GM04503 (cell line): ENCODE measurements around the gene MGLL.
"Not testable (repeated sequence)": the region's sequence is repeated elsewhere in the genome, so short reads cannot be mapped to it uniquely, and the experiment has no call there.

ENCODE experiments used
- DNase-seq: peaks from one replicate; pipeline ENCODE4 v3.0.0-alpha.2; 2012; ENCODE audit warnings: low read depth

MGLL gene

DNA sequence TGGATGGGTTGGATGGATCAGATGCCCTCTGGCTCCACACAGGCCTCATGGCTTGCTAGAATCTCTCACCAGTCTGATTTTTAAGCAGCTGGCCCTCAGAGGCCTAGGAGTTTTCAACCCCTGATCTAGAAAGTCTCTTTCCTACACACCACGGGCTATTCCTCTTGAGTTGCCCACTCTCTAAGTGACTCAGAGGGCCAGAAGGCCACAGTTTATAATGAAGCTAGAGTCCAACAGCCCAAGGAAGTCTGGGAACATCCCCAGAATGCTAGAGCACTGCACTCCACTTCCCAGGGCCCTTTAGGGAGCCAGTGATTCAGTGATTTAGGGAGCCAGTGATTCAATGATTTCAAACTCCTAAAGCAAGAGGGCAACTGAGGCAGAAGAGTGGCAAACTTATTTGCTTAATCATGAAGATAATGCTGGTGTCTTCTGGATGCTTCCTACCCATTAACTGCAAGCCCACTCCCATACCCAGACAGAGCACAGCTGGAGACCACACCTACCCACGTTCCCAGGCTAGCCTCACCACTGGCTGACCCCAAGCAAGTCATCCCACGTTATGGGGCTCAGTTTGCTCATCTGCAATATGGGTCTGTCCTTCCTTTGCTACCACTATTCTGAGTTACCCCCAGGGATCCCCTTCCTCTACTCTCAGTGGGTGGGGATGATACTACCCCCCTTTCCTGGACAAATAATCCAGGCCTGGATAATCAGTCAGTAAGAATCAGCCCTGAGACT, 112.8 kb downstream of the MGLL start:
- no peak for DNase-seq

DNA sequence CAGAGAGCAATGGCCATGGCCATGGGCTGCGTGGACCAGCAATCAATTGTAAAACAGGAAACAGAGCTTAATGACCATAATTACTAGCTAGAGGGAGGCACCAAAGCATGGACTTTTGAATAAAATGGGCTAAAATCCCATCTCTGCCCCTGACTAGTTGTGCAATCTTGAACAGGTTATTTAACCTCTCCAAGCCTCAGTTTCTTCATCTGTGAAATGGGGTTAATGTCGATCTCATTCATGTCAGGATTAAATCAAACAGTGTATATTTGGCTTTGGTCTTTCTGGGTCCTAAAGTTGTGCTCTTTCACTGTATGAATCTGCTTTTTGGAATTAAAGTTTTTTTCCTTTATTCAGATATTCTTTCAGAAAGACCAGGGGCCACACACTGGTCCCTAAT, 113.5 kb downstream of the MGLL start:
- DNase-seq, result no peak

DNA sequence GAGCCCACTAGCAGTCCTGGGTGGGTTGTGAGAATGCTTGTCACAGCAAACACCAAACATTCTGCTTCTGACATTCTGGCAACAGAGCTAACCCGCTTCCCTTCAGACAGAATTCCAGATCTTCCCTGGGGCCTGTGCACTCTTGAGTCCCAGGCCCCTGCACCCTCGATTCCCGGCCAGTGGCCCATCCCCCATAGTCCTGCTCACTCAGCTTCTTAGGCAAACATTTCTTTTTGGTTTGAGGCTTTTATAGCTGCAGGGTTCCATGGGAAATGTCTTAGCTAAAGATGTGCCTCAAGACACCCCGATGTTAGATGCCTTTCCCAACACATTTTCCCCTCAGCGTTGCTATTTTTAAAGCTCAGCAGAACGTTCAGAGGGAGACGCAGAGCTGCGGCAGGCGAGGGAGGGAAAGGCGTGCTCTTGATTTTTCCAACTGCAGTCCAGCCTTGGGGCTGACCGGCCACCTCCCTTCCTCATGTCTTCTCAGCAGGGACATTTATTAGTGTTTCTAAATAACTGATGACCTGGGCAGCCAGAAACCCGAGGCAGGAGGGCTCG, 114.4 kb downstream of the MGLL start:
- no peak for DNase-seq

DNA sequence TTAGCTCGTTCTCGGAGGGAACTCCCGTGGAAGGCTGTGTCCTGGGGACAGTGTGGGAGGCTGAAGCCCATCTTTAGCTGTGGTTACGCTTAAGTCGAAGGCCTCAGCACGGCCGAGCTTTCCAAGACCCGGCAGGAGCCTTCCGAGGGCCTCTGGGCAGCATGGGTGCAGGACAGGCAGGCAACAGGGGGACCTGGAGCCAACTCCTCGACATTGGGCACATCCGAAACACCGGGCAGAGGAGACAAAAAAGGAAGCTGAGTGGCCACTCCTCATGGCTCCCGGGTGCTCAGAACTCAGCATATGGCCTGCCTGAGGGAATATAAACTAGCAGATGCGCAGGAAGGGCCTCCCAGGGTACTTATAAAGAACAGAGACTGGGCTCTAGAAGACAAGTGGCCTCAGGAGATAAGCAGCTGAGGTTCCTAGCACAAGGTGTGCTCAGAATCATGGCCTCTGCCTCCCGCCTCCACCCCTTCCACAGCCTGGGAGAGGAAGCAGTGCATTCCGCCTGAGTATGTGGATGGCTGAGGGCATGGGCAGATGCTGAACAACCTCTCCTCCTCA, 115.4 kb downstream of the MGLL start:
- no peak for DNase-seq

DNA sequence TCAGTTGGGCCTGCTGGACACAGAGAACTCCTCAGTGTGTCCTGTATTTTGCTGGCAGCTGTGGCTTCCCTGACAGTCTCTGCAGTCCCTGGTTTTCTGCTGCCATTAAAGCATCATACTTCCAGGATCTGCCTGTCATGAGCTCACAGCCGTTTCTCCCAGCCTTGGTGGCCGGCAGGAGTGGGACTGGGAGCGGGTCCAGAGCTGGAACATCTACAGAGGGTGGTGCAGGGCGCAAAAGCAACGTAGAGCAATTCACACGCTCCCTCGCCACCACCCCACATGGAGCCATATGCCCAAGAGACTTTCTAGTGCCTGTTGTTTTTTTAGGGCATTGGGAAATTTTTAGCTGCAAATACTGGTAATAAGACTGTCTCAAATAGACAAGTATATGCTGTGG, 116.0 kb downstream of the MGLL start:
- no peak for DNase-seq

DNA sequence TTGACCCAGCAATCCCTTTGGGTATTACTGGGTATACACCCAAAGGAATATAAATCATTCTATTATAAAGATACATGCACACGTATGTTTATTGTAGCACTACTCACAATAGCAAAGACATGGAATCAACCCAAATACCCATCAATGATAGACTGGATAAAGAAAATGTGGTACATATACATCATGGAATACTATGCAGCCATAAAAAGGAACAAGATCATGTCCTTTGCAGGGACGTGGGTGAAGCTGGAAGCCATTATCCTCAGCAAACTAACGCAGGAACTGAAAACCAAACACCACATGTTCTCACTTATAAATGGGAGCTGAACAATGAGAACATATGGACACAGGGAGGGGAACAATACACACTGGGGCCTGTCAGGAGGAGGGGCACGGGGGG, 117.5 kb downstream of the MGLL start:
- DNase-seq, result not testable (repeated sequence)

DNA sequence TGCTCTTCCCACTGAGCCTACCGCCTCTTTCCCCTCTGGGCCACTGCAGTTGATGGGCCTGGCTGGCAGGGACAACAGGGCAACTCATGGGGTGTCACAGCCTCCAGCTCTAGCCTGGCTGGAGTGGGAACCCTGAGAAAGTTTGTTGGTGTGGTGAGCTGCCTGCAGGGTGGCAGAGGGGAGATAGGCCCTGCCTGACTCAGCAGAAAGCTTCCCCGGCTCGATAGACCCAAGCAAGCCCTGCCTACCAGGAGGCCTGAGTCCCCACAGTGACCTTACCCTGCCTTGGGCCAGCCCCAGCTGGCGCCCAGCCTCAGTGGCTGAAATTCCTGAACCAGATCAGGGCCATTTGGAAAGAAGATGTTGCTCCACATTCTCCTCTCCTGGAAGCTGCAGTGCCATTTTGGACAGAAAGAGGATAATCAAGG, 120.2 kb downstream of the MGLL start:
- DNase-seq, result no peak

DNA sequence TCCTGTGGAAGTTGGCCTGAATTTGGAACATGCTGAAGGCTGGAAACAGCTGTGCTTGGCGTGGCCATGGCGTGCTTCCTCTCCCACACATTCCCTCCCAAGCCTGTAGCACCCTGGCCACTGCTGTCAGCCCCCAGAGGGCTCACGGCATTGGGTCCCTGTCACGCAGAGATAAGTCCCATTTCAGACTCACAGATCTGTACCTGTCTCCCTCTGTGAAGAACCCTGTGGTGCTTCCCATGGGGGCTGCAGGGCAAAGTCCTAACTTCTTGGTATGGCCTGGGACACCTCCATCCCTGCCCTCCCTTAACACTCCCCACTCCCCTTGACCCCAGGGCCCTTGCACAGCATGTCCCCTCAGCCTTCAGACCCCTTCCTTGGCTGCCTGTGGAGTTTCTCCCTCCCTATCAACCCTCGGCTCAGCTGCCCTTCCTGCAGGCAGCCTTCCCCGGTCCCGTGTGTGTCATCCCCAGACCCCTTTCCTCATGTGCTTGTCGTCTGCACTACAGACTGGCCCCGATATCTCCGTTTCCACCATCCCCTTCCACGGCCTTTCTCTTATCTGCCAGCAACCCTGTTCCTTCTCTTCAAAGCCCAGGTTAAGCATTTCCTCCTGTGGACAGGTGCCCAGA, 120.9 kb downstream of the MGLL start:
- no peak for DNase-seq

DNA sequence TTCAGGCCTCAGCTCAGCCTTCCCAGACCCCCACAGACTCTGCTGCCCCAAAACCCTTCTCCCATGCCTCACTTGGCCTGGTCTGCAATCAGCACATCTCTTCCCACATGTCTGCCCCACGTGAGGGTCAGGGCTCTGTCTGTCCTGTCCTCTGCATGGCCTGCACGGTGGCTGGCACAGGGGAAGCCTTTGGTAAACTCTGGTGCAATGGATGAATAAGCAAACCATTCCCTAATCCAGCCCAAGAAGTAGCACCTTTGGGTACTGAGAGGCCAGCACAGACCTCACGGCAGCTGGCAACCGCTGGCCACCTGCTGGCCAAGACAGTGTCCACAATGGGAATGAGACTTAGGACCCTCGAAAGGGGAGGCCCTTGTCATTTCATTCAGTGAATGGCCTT, 121.9 kb downstream of the MGLL start:
- no peak for DNase-seq

DNA sequence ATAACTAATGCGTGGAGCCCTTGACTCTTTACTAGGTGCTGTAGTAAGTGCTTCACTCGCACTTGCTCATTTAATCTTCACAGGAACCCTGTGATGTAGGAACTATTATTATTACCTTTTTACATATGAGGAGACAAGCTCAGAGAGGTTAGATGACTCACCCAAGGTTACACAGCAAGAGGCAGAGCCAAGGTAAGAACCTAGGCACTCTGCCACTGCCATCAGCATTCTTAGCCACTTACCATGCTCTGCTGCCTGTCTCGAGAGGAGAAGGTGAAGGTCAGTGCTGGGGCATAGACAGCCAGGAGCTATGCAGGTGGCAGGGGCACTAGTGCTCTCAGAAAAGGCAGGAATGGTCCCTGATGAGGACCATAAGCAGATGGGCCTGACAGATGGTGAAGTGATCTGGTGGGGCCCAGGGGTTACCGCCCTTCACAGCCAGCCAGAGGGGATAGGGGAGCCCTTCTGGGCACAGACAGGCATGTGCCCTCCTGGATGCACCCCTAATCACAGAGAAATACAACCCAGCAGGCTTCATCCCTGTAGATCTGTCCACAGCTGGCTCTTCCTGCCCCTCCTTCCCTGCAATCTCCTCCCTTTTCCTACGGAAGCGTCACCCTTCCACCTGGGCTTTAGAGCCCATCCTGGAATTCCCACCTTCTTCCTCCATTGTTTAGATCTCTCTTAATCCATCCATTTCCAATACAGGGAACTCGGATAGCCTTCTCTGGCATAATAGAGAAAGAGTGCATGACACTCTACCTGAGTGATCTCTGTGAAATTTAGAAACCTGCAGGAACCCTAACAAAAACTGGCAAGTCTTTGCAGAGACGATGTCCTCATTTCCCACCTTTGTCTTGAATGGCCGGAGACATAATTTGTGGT, 122.7 kb downstream of the MGLL start:
- no peak for DNase-seq

DNA sequence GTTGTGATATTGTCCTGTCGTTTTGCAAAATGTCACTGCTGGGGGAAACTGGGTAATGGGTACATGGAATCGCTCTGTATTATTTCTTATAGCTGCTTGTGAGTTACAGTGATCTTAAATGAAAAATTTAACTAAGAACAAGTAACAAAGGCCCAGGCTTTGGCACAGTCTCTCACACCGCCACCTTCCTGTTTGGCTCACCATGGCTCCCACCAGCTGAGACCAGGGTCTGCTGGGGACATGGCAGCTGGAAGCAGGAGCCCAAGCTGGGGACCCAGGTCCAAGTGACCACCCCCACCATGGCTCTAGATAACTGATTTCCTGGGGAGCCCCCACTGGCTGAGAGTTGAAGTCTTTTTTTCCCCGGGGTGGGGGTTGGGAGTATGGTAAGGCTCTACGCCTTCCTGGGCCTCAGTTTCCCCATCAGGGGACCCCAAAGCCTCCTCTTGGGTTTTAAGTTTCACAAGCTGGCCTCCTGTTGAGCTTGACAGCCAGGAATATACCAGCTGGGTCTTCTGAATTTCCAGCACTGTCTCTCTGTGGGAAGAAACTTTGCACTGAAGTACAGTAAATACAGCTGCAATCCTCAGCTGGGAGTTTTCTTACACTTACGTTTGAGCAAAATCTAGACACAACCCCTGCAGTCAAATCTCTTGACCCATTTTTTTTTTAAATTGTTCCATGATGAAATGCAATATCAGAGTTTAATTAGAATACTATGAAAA, 123.5 kb downstream of the MGLL start:
- no peak for DNase-seq

DNA sequence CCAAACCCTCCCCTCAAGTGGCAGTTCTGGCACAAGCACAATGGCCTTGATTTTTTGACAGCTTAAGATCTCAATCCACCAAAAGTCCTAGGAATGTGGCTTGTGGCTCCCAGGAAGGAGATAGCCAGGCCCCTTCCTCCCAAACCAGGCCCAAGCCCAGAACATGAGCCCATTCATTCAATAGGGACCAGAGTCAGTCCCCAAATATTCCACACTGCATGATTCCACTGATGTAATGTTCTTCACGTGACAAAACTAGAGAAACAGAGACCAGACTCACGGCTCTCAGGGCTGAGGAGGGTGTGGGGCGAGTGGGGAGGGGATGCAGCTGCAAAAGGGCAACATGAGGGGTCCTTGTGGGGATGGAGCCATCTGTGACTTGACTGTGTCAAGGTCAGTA, 124.0 kb downstream of the MGLL start:
- no peak for DNase-seq

DNA sequence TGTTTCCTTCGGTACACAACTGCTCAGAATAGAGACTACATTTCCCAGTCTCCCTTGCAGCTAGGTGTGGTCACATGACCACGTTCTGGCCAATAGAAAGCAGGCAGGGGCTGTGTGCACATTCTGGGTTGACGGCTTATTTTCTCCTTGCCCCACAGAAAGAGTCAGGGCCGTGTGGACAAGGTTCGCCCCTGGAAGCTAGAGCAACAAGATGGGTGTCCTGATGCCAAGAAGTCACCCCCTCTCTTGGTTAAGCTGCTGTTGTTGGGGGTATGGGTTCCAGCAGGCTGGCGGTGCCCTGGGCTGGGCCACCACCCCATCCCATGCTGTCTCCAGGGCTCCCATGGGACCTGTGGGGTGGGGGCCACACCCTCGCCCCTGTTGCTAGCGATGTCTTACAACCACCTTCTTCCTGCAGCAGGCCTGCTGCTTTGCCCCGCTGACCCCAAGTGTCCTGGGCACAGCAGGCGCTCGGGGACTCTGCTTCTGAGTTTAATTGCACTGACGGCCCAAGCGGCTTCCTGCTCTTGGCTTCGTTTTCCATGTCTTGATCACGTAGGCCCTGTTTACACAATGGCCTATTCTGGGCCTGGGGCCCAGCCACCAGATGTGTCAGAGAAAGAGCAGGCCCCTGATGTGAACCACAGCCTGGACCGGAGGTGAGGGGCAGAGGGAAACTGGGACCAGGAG, 124.6 kb downstream of the MGLL start:
- DNase-seq, result peak; percentile 70

DNA sequence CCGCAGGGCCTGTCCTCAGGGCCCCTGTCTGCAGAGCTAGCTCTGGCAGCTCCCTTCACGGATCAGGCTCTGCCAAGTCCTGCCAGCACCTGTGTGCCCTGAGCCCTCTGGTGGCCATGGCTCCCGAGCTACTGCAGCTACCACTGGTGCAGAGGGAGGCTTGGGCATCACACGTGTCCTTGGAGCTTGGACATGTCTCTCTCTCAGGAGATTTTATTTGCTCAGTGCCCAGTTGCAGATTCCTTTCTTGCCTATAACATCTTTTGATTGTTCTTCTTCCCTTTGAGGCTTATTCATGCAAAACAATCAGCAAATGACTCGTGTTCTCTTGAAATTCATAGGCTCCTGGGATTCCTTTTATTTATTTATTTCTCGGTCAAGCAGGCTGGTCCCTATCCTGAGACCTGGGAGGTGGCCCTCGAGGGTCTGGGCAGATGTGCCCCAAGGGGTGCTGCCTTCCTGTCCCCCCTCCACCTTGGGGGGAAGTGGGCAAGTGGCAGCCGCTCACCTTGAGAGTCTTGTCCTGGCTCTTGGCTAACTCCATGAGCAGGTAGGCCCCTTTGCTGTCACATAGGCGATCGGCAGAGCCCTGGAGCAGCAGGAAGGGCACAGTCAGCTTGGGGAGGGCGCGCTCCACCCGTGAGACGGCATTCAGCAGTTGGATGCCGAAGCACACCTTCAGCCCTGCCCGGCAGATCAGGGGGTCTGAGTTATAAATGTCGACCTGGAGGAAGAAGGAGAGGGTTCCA, 127.7 kb downstream of the MGLL start:
- no peak for DNase-seq

DNA sequence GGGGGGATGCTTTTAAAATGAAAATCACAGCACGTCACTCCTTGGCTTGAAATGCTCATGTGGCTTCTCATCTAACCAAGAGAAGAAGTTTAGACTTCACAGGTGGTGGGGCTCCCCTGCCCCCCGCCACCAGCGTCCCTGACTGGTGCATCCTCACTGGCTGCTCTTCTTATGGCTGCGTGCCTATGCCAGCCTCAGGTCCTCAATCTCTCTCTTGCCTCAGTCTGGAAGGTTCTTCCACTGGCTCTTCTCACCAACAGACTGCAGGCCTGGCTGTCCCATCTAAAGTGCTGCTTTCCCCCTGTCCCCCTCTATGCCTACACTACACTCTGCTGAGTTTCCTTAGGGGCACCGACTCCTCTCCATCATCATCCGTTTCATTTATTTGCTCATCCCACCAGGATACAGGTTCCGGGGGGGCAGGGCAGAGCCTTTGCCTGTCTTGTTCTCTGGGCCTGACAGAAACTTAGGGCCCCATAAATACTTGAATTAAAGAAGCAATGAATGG, 128.9 kb downstream of the MGLL start:
- DNase-seq, result no peak

DNA sequence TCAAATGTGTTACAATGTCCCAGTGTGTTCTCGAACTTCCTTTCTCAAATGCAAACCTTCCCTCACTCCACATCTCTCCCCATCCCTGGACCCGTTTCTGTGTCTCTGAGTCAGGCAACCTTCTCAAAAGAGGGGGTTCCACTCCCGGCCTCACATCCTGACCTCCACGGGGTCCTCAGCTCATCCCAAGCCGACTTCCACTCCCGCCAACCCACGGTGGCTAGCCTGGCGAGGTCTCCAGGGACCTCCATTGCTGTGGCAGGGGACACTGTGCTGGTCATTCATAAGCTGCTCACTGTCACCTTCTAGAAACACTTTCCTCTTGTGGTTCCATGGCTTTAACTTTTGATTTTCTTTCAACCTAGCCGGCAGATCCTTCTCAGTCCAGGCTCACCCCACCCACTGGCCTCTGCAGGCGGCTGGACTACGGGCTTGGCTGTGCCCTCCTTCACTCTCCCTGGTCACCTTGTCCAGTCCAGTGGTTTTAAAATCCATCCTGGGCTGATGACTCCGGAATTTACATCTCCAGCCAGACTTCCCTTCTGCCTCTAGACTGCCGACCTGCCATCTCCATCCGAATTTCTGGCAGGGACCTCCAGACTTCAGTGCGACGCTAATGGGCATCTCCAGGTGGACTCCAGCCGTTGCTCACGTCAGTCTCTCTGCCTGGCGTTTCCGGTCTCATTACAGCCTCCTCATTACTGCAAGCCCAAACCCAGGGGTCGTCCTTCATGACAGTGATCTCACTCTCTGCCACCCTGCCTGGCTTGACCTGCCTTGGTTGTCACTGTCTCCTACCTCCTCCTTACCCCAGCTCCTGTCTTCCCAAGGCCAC, 129.6 kb downstream of the MGLL start:
- DNase-seq, result no peak

DNA sequence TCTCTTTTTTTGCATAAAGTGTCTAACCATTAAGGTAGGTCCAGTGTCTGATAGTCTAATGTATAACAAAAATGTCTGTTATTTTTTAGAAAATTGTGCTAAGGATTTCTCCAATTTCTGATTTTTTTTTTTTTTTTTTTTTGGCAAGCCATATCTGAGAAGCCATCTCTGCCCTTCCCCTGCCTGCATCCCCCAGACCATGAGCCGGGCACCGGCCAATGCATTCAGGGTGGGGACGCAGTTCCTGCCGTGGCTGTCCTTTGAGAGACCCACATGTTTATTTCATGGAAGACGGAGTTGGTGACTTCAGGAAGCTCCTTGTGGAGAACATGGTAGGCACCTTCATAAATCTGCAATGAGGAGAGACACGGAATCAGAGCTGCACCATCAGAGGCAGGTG, 130.3 kb downstream of the MGLL start:
- DNase-seq, result no peak

DNA sequence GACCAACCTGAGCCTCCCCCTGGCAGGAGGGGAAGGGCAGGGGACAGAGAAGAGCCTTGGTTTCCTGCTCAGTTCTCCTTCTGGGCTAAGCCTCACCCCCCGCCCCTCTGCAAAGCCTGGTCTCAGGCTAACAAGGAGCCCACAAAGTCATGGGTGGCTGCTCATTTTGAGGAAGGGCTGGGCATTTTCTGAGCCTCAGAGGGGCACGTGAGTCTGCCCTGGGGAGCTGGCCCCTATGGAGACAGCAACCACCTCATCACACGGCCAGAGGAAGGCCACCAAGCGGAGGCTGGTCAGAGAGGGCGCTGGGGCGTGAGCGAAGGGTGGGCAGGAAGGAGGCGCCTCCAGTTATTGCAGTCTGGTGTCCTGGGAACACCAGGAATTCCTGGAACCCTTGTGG, 130.8 kb downstream of the MGLL start:
- DNase-seq, result no peak

DNA sequence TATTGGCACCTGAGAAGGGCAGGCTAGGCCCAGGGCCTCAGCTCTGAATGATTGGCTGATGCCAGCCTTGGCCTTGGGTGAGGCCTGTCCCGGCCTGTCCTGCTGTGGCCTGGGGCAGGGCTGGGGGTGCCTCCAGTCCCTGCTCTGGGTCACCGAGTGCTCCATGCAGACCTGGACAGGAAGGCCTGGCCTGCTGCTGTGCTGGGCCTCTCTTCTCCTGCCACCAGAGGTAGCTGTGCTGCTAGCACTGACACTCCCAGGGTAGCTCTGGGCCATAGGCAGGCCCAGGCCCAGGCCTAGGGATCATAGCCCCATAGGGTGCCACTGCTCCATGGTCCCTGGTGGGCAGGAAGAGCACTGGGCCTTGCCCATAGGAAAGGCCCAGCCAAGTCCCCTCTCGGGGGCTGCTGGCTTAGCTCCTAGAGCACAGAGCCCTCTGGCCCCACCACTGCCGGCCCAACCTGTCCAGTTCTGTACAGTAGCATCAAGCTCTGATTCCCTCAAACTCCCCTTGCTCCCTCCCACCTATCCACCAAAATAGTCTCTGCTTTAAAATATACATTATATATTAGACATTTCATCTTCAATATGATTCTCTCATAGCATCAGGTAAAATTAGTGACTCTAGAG, 131.4 kb downstream of the MGLL start:
- DNase-seq, result no peak
